Measurements from ENCODE around the gene CLCN7.

DNA sequence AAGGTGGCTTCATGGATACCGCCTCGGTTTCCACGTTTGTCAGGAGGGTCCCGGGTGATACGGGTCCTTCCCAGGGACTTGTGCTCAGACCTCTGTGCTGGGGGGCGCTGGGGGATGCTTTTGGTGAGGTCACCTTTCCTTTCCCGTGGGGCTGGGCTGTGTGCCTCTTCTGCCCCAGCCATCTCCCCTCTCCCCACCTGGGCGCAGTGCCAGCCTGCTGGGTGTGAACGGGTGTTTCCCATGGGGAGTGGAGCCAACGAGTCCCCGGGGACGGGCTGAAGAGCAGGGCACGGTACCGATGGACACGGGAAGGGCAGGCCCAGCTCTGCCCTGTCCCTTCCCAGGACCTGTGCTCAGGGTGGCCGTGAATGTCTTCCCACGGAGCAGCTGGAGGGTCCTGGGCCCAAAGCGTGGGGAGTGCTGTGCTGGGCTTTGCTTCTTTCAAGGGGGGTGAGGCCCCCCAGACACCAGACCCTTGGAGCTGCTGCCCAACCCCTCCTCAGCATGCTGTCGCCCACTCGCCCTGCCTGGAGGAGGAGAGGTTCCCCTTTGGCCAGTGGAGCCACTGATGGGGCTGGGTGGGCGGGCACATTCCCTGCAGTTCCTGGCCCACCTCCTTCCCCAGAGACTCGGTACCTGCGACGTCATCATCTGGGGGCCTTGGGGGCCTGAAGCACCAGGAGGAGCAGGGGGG lies 33.8 kb upstream of the CLCN7 start:
- no peak for TF ChIP-seq CTCF (IDR thresholded peaks at IDR 0.05)
- TF ChIP-seq POLR2A (IDR thresholded peaks at IDR 0.05), result no peak
- TF ChIP-seq POLR2AphosphoS5 (IDR thresholded peaks at IDR 0.05), result no peak
